GM19351 (cell line): ENCODE data around the gene DCX.
A peak's percentile ranks its signal among the peaks of the same experiment; 100 is the strongest.

Experiments
- ATAC-seq: cut with Tn5 transposase; IDR thresholded peaks from one replicate; pipeline ENCODE4 v1.9.1; 2021; ENCODE audit warnings: mild to moderate bottlenecking, moderate library complexity; ENCODE audit not compliant: unreplicated experiment

The DCX gene

GRCh38 chrX:111411983-111412382 lies at the start of gene DCX:
TSS of gene DCX (minus strand) at chrX:111412192. CDS start at chrX:111410398, 1,794 bp downstream.
- no peak for ATAC-seq

DNA sequence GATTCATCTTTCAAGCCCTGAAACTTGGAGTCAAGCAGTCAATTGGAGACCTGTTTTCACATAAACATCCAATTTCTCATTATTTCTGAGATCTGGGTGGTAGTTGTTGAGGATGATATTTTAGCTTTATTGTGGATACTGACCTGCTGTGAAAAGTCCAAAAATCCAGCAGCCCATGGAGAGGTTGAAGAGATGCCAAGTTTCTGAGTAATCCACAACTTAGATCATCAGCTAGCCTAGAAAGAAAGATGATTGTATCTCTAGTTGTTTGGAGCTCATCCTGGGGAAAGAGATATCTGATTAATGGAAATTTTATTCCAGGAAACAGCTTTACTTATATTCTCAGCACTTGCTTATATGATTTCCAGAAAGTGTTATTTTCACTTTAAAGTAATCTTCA lies 48.6 kb upstream of the DCX start:
- no peak for ATAC-seq

DNA sequence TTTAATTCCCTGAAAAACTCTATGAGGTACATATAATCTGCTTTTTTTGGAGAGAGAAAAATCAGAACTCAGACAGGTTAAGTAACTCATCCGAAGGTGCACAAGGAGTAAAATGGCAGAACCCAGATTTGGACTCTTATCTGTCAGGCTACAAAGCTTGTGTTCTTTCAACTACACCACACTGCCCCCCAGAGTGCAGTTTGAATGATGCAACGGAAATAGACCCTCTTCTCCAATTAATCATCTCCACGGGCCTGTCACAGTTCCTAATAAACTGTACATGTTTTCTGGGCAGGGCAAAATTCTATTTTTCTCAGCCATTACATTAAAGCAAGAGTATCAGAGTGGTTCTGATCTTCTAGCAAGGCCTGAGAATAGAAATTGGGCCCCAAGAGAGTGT lies 35.3 kb upstream of the DCX start:
- ATAC-seq = peak; percentile 80

- ATAC-seq = peak; percentile 64
Observed at GRCh38 chrX:111445485-111445884, 33.5 kb upstream of the DCX start.

- no peak for ATAC-seq
Observed at GRCh38 chrX:111444881-111445280, 32.9 kb upstream of the DCX start.

DNA sequence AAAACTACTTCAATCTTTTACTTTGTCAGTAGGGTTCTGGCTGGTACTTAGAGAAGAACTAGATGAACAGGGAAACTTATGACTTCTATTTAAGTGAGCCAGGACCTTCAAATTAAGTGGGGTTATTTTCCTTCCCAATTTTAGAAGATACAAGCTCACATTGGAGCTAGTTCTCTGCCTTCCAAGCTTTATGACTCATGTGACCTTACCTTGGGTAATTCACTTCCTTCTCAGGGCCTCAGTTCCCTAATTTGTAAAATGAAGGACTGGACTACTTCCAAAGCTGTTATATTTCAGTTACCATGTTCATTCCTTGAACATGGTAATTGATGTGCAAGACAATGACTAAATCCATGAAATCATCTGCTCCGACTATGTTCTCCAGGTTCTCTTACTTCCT lies 32.0 kb upstream of the DCX start:
- ATAC-seq = no peak

DNA sequence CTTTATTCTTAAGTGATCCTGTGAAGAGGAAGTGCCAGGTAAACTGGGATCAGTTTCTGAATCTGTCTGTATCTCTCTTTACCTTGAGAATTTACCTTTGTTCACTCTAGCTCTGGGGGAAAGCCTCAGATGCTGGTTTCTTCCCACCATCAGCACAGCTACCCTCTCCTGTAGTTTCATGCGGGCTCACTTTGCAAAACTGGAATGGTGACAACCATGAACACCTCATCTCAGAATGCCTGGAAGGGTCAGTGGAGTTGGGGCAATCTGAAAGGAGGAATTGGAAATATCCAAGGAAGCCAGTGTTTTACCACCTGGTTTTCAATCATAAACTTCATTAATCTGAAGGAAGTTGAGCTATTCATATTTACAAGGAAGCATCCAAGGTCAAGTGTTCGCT lies 30.8 kb upstream of the DCX start:
- ATAC-seq = no peak

GRCh38 chrX:111435469-111435868 lies 23.5 kb upstream of the DCX start:
- ATAC-seq = no peak

DNA sequence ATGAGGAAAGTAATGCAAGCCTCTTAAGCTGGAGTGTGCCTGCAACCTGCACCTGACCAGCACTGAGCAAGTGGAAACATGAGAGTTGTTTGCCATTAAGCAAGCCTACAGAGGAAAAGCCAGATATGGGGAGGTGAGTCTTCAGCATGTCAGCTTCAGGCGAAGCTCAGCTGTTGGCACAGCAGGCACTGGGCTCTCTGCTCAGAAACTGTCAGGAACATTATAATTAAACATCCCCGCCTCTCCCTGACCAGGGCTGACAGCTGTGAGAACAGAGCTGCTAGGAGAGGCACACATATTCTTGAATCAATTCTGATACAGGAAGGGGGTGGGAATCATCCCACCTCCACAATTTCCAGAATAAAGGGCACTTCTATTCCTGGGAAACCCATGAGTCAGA lies 19.0 kb upstream of the DCX start:
- ATAC-seq = no peak

DNA sequence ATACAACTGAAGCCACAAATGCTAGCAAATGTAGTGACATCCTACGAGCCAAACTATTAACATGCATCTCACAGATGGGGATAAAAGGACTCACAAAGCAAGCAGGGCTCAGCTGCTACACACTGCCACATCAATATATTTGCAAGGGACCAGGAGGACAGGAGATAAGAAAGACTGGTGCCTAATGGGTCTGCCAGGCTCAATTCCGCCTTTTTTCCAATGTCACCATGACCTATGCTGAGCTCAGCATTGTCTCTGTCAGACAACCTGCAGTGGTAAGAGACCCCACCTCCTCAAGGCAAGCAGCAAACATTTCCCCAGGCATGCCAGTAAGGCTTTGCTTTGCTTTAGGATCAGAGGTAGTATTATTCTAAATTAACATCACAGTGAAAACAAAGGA lies 435 bp downstream of the DCX start:
- ATAC-seq = no peak

- ATAC-seq = no peak
Observed at GRCh38 chrX:111410590-111411078, 1.4 kb downstream of the DCX start.

DNA sequence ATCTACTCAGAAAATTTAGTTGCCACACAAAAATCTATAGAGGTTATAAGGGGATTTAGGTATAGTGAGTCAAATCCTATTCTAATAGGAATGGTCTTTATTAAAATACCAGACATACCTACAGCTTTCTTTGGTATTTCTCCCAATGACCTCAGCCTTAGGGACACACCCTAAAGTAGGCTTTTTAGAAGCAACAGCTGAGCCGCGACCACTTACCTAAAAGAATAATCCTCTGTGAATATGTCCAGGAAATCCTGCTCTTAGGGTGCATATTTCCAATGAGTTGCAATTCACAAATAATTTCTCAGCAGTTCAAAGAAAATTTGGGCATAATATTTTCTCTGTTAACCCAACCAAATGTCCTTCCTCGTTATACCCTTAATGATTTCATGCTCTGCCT lies 2.7 kb downstream of the DCX start:
- no peak for ATAC-seq

DNA sequence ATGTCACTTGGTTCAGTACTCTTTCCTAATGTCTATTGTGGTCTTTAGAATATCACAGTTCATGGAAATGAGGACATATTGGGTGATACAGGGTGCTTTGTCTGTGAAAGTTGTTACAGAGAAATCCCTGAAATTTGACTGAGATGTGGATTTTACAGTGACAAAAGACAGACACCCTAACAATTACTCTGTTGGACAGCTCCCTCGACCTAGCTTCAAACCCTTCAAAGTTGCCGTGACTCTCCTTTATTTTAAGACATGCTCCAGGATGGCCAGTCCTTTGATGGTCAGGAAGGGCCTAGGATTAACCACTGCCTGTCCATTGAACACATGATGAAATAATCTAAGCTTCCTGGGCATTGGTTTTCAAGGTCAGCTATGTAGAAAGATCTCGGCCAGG lies 4.0 kb downstream of the DCX start:
- ATAC-seq = no peak

GRCh38 chrX:111402344-111402743 lies 9.6 kb downstream of the DCX start:
- ATAC-seq = no peak

DNA sequence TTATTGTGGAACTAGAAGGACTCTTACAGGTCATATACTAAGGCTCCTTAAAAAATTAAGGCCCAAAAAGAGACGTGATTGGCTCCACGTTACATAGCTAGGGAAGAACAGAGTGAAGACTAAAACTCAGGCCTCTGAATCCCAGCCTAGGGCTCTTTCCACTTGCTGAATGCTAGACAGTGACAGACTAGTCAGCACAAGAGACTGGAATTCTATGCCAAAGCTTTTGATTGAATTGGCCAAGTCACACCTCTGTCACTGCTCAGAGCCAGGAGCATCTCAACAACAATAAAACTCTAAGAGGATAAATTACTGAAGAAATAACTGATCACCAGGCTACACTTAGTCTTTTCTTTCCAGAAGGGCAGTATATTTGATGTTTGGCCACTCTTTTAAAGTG lies 16.8 kb downstream of the DCX start:
- no peak for ATAC-seq

GRCh38 chrX:111394569-111394968 lies 17.4 kb downstream of the DCX start:
- no peak for ATAC-seq

GRCh38 chrX:111387470-111388070 lies 24.4 kb downstream of the DCX start:
- no peak for ATAC-seq

GRCh38 chrX:111386615-111387233 lies 25.3 kb downstream of the DCX start:
- no peak for ATAC-seq

DNA sequence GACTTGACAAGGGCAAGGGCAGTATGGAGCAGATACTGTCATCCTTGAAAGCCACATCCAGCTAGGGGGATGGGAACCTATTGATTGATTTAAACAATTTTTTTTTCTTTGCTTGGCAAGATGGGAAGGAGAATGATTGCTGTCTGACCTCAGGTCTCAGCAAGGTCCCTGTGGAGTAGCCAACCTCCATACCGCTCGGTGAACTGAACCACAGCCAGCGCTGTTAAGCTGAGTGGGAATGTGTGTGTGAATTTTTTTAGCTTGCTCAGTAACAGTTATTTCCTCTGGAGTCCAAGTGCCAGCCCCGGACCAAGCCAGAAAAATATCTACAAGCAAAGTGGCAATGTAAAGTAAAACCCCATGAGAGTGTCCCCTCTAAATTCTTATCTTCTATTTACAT lies 25.9 kb downstream of the DCX start:
- no peak for ATAC-seq

GRCh38 chrX:111382277-111382676 lies 29.7 kb downstream of the DCX start:
- no peak for ATAC-seq

DNA sequence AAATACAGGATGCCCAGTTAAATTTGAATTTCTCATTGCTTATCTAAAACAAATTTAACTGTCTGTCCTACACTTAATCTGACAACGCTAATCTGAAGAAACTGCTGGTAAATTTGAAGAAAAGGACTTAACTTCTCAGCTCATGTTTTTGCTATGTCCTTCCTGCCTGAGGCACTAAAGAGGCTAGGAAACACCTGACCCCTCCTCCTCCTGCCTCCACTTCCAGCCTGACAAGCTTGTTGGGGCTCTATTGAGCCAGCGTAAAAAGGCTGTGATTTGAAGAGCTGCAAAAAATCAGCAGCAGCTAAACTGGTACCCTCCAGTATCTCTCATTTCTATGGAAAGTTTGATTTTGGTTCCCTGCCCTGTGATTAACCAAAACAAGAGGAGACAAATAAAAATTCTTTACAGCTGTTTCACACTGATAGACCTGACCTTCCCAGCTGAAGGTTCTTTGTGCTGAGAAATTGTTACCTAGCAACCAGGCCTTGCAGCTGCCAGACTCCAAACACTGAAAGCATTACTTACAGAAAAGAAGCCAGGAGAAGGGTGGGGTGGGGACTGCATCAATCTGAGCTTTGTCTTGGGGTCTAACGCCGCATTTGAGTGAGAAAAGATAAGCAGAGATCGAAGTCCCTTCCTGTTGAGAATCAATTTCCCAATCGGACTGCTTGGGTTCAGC lies 35.0 kb downstream of the DCX start:
- no peak for ATAC-seq

DNA sequence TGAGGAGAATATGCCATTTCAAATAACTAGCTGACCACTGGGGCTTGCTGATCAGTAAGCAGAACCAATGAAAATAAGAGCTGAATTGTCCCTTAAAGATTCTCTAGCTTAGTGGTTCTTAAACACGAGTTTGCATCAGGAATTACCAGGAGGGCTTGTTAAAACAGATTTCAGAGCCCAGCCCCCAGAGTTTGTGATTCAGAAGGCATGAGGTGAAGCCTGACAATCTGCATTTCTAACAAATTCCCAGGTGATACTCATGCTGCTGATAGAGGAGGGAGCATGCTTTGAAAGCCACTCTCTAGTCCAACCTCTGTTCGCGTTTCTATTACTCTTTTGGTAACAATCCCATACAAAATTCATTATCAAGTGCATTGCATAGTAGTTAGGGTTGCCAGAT lies 35.5 kb downstream of the DCX start:
- ATAC-seq = no peak
